ENCODE data around the gene CISD1.

The CISD1 gene

DNA sequence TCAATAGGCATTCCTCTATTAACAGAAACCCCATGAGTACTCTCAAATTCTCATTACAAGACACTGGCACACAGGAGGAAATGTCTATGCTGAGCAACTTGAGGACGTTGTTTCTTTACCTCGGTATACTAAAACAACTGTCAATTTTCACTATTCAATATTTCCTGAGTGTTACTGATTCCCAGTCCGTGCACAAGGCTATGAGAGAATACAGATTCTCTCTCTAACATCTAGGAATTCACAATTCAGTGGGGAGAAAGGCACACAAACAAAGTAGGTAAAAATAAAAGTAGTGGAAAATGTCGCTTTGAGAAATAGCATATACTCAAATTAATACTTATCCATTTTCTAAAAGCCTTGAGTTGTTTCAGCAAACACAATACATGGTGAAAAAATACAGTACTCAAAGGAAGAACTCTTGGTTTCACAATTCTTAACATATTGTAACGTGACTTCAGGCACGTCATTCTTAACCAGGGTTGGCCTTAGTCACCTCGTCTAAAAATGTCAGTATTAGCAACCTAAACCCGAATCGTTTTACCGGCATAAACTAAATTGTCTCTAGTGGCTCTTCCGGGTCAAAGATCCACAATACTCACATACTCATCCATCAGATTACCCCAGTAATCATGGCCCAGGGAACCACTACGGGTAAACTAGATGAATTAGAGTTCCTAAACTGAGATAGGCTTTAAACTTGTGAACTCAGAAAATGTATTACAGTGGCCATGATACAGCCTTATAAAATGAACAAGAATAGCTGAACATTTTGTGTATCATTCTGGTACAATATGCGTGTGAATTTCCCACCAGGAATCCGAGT is 2.7 kb upstream of the CISD1 start:
- no peak for DNase-seq (ENCODE audit: low read depth)

DNA sequence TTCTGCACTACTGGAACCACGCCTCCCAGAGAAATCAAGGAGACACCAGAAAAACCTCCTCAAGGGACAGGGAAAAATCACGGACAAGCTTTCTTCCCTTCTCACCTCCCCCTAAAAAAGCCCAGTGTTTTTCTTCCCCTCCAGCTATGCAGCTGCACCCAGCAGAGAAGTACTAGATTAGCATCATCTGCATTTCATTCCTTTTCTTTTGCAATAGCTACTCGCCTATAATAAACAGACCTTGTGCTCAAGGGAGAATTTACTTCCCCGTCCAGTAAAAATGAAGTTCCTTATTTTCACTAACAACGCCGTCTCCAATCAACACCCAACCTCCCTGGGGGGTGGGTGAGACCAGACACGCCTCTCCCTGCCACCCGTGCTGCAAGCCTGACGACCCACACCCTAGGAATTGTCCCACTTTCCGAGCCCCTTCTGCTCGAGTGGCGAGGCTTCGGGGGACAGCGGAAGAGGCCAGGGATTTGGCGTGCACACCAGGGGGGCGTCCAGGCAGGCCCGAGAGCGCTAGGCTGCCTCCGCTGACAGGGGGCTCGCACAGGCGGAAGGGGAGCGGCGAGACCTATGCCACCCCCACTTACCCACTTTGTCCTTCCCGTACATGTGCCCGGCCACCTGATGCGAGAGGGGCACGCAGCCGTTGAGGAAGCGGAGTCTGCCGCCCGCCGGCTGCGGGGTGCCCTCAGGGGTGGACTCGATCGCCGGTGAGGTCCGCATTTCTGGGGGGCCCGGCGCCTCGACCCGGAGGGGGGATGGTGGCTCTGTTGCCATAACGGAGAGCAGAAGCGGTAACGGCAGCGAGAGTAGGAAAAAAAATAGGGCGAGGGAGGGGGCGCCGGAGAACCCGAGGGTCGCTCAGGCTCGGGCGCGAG is 1.9 kb upstream of the CISD1 start:
- DNase-seq (ENCODE audit: low read depth), result no peak

DNA sequence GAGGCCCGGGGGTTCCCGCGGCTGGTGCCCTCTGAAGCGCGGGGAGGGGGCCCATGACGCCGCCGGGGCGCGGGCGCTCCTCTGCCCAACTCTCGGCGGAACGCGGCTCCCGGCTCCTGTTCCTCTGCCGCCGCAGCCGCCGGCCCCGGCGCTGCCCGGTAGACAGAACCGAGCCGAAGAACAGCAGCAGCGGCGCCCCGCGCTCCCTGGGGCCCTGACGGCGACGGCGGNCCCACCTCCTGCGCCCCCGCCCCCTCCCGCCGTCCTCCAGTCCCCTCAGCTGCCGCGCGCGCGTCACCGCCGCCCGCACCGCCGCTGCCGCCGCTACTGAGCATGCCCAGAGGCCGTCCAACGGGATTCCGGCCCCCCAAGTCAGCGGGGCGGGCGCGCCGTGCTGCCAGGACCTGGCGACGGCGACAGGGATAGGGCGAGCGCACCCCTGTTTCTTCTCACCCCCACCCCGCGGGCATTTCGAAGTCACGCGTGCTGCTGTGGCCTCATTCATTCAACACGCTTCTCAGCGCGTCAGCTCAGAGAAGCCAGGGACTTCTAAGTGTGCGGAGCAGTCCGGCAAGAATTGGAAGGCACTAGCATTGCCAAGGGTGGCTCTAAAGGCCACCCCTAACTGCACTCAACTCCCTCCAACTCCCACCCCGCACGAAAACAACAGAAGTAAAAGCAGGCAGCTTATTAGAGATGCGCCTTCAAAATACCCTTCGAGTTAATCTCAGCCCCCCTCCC is 1.1 kb upstream of the CISD1 start, which contains the start of gene IPMK:
Gene IPMK (minus strand): TSS at position 182 of the 741 bp plus-strand sequence. CDS start 283 bp downstream, outside the sequence.
- DNase-seq (ENCODE audit: low read depth), result peak; percentile 73

DNA sequence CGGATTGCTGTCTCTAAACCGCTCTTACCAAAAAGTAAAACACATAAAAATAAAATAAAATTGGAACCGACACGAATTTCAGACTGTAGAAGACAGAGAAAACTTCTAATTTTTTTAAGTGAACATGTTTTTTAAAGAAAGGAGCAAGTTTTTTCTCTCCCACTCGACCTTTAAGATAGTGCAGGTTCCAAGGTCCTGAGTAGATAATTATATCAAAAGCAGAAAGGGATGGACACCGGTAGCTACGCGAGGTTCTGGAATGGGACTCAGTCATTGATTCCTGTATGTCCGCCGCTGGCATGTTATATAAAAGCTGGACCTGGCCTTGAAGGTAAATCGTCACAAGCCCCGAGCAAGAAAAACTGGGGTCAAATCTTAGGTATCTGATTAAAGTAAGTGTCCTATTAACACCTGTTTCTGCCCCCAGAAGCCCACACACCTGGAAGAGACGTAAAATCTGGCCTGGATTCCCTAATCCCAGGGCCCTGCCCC is 462 bp upstream of the CISD1 start:
- DNase-seq (ENCODE audit: low read depth), result no peak

DNA sequence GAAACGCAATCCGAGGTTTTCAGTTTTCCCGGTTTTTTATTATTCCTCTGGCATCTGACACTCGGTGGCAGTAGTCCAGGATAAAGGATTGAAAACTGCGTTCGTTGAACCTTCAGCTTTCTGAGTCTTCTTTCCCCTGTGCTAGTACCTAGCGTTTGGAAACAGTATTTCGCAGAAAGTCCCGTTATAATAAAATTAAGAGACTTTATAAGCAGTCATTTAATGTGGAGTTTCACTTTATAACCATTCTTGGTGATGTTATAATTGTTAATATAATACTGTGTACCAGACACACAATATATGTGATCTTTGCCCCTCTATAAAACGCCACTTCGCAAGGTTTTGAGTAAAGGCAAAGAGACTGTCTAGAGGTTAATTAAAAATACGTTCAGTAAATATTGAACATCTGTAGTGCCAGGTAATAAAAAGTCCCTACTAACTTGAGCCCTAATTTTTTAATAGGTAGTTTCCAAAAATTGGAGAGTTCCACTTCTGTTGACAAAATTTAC is 874 bp downstream of the CISD1 start:
- DNase-seq (ENCODE audit: low read depth), result no peak

DNA sequence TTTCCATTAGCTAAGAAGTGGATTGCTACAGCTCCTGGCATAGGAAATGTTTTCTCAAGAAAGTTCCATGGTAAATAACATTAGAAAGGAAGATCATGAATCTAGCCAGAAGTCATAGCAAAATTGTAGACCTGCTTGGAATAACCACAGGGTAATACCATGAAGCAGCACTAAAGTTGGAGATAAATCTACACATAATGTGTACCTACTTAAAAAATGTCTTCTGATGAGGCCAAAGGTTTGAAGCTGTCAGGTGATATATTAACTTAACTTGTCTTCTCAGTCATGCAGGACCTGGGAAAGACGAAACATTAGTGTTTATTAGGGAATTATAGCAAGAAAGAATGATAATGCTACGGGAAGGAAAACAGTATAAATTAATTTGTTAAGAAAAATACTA is 6.3 kb downstream of the CISD1 start:
- DNase-seq (ENCODE audit: low read depth), result no peak

DNA sequence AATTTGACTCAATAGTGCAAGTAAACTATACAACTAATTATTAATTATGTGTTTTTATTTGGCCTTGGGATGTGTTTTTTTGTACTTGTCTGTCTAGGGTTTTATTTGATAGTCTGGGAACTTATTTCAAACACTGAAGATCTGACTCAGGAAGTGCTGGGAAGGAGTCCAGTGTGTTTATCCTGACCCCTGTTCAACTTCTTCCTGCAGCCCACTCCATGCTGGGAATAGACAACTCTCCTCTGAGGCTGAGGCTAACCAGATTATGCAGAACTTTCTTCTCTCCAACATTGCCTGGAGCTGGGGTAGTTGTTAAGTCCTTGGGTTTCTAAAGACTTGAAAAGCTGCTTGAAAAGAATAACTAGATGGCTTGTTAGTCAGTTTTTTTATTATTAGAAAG is 6.9 kb downstream of the CISD1 start:
- DNase-seq (ENCODE audit: low read depth), result no peak

DNA sequence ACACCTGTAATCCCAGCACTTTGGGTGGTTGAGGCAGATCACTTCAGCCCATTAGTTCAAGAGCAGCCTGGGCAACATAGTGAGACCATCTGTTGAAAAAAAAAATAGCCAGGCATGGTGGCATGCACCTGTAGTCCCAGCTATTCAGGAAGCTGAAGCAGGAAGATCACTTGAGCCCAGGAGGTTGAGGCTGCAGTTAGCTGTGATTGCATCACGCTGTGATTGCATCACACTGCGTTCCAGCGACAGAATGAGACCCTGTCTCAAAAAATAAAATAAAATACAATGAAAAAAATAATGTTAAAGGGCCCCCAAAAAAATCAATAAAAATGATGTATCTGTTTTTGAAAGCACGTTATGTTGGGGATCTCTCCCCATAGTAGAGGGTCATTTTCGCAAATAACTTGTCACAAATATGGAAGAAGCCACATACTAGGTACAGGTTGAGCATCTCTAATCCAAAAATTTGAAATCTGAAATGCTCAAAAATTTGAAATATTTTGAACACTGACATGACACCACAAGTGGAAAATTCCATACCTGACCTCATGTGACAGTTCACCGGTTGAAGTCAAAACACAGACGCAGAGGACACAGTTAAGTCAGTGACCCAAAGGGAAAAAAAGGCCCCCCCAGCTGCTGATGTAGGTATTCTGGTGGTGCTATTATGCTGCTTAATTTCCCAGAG is 9.5 kb downstream of the CISD1 start:
- DNase-seq (ENCODE audit: low read depth), result no peak

DNA sequence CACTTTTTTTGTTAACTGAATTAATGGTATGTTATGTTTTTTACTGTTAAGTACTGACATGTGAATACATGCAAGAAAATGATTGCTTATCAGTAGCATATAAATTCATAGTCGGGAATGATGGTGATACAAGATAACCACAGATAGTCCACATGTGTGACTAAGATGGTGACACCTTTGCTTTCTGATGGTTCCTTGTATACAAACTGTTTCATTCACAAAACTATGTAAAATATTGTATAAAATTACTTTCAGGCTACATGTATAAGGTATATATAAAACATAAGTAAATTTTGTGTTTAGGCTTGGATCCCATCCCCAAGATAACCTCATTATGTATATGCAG is 10.0 kb downstream of the CISD1 start:
- no peak for DNase-seq (ENCODE audit: low read depth)

DNA sequence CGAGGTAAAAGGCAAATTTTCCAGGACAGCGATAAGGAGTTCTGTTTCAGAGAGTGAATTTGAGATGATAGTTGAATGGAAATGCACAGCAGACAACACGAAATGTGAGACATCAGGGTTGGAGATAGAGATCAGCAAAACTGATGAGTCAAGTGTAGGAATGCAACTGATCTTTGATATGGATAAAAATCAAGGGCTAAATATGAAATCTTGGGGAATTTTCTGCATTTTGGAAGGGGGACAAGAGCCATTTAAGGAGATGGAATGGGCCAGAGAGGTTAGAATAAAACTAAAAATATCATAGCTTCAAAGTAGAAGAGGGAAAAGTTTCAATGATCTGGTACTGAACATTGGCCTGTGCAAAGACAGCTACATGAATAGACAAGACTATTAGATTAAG is 11.5 kb downstream of the CISD1 start:
- no peak for DNase-seq (ENCODE audit: low read depth)

DNA sequence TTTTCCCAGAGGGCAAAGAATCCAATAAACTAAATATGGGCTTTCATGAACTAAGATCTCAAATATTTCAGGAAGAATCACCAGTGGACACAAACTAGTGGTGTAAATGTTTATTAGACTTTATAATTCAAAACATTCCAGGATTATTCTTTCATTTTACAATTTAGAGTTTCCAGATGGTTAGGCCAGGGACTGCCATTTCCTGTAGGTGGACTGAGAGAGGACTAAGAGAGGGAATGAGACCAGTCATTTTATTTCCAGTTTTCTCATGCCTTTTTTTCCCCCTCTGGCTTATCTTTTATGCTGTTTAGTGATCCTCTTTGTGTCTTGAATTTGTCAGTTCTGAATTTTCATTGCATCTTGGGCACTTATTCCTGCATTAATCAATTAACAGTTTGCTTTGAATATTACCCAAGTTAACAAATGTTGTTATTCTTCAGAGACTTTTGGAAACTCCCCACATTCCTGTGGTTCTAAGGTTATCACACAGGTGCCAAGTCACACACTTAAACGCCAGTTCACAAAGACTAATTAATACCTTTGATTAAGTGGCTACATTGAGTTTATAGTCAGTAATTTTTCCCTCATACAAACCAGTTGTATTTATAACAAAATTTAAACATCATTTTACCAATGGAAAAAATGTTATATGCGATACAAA is 12.3 kb downstream of the CISD1 start:
- no peak for DNase-seq (ENCODE audit: low read depth)

DNA sequence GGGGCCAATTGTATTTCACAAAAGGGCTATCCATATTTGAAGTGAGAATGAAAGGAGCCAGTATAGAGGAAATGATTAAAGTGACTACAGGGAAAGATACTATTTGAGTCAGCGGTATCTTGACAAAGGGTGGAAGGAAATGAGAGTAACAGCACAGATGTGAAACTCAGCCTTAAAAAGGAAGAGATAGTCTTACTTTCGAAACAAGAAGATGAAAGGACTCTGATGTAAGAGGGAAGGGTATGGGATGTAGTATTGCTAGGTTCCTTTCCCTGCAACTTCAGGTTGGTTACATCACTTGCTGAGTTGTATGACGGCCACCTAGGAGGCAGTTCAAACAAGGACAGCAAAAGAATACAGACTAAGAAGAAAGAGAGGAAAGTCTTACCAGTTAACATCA is 13.7 kb downstream of the CISD1 start:
- DNase-seq (ENCODE audit: low read depth), result no peak

DNA sequence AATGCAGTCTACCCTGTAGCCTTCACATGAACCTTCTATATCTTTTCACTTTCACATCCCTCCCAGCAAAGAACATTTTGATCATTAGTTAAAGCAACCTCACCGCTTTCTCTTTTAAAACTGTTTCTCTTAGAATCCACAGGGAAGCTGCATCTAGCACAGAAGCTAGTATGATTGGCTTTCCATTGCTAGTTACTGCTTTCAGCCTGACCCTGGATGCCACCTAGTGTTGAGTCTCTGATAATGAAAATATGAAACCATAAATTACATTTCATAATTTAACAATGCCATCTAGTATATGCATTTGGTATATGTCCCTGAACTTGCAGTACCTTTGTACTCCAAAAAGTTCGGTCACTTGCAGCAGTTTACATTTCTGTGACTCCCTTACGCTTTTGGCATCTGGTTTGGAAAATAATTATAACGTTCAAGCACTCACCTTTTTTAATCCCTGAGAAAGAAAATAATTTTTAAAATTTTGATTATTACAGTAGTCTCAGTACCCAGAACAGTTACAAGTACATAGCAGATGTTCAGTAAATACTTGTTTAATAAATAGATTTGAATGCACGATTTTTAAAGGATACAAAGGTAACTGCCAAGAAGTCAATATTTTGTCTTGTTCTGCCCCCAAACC is 22.7 kb downstream of the CISD1 start:
- no peak for DNase-seq (ENCODE audit: low read depth)

DNA sequence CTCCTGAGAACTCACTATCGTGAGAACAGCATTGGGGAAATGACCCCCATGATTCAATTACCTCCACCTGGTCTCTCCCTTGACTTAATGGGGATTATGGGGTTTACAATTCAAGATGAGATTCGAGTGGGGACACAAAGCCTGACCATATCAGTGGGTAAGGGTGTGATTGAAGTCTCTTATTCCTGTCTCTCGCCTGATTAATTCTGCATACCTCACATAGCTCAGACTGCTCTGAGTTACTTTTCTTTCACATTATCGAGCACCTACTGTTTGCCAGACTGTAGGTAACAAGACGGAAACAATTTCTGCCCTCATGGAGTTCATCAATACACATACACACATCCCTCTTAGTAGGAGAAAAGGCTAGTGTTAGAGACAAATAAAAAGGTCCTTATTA is 25.0 kb downstream of the CISD1 start:
- no peak for DNase-seq (ENCODE audit: low read depth)

DNA sequence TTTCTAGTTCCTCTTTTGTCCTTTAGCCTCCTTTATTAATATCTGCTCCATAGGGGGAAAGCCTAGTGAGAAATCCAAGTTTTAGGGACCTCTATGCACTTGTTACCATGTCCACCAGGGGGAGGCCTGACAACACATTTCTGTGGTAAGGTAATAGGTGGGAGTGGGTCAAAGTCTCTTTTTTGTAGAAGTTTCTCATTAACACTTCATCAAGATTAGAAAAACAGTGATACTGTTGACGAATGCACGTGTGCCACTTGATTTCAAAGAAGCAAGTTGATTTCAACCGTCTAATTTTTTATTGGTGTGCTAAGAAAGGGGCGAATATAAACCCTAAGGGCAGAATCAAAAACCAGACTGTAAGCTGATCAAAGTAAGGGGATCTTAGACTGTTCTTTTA is 30.6 kb downstream of the CISD1 start:
- peak; percentile 27 for DNase-seq (ENCODE audit: low read depth)

DNA sequence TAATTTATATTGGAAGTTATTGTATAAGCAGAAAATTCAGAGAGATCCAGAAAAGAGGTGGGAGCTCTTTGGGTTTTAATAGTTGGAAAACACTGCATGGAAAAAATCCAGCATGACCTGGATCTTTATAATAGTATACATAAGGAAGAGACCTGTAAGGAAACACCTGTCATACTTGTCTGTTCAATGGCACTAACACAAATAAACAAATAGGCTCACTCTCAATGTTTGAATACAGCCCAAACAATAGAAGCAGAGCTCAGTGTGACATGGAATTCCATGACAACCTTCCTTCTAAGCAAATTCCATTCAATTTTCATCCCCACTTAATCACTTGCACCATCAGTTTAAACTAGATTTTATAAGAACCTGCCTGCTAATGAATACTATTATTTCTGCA is 31.7 kb downstream of the CISD1 start:
- DNase-seq (ENCODE audit: low read depth), result no peak

DNA sequence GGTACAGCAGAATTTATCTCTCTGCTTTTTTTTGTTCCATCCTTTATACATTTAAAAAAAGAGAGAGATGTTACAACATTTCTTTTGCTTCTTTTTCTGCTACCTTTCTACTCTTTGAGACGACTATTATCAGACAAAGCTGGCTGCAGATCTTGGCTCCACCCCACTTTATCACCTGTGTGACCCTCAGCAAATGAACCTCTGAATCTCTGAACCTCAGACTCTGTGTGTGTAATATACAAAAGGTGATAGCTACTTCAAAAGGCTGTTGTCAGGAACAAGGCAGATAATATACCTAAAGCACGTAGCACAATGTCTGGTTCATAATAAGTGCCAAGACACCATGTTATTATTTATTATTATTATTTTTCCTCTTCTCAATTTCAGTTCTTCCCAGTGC is 33.3 kb downstream of the CISD1 start:
- DNase-seq (ENCODE audit: low read depth), result no peak

DNA sequence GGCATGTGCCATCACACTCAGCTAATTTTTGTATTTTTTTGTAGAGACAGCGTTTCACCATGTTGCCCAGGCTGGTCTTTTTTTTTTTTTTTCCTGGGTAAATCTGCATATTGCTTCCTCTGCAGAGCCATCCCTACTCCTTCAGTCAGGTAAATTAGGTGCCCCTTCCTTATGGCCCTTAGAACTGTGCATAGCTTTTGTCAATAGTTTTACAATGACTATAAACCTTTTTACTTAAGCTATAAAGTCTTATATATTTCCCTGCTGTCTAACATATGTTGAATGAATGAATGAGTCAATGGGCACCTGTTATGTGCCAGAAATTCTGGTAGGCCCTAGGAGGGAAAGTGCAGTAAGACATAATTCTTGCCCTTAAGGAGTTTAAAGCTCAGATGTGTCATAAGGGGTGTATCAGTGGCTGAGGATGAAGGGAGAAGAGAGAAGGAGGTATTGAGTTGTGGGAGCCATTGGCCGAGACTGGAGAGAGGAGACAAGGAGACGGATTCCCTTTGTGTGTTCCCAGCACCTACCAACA is 35.2 kb downstream of the CISD1 start:
- DNase-seq (ENCODE audit: low read depth), result no peak

DNA sequence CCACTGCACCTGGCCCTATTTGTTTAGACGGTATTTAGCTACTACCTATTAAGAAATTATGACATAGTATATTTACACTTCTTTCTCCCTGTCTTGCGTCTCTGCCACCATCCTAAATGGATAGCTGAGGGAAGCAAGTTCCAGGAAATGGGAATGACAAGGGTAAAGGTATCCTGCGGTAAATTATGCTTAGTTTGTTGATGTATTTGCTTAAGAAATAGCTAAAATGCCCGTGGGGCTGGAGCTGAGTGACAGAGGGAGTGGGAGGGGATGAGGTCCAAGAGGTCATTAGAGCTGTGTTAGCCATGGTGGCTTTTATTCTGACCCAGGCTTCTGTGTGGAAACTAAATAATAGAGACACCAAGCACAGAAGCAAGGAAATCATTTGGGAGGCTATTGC is 36.9 kb downstream of the CISD1 start:
- DNase-seq (ENCODE audit: low read depth), result no peak

DNA sequence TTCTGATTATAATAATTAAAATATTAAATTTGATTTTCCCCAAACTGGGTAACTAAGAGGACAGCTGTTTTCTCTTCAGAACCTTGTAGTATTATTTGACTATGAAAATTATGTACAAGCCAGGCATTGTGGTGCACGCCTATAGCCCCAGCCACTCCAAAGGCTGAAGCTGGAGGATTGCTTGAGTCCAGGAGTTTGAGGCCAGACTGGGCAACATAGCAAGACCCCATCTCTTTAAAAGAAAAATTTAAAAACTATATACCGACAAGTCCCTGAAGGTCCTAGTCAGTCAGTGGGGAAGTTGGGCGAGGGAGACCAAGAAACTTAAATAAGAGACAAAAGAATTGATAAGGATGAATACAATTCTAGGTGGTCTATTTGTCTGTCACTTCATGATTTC is 38.7 kb downstream of the CISD1 start:
- no peak for DNase-seq (ENCODE audit: low read depth)
